Gastroesophageal sphincter (tissue), 4 donors: Measurements from ENCODE around the gene GJA5. TPM values are rescaled to one million over a fixed set of nuclear protein-coding genes. Genes with fewer than 3 reads are reported as not detected.

Experiments used
- ATAC-seq: fragments of 150-250 bp; one replicate; pipeline ENCODE4 v1.9.1; 2016; ENCODE audit warnings: mild to moderate bottlenecking, moderate library complexity
- H3K27ac ChIP-seq, 4 donors: fragments of 200-600 bp; sonication (generic) in 3 of 4; 1 replicate in 3 of 4; 2 replicates in 1 of 4; pipeline ENCODE4 v1.5.1; 2016 to 2019
- H3K27me3 ChIP-seq: fragments of 200-600 bp; sonication (generic); one replicate; pipeline ENCODE4 v1.5.1; 2019
- H3K36me3 ChIP-seq, 2 donors: fragments of 200-600 bp; sonication (generic); one replicate each; pipeline ENCODE4 v1.5.1; 2019; ENCODE audit warnings: control low read depth in 1 of 2
- H3K4me1 ChIP-seq, 3 donors: fragments of 200-600 bp; sonication (generic); 1 replicate in 2 of 3; 2 replicates in 1 of 3; pipeline ENCODE4 v1.5.1; 2016 to 2019; ENCODE audit warnings: control low read depth in 2 of 3
- H3K4me3 ChIP-seq, 2 donors: fragments of 200-600 bp; sonication (generic); one replicate each; pipeline ENCODE4 v1.5.1; 2019; ENCODE audit warnings: mild to moderate bottlenecking in 1 of 2, moderate library complexity in 1 of 2
- H3K9me3 ChIP-seq, 3 donors: fragments of 200-600 bp; sonication (generic); one replicate each; pipeline ENCODE4 v1.5.1; 2017 to 2019; ENCODE audit warnings: control low read depth in 2 of 3
- CTCF ChIP-seq, 4 experiments: fragments of 200-600 bp in 2 of 4; fragments of 450-650 bp in 2 of 4; sonication (generic) in 1 of 4; IDR thresholded peaks; one replicate each; pipeline ENCODE4 v1.5.1; 2017 to 2019; ENCODE audit warnings: antibody characterized with exemption in 4 of 4, mild to moderate bottlenecking in 2 of 4, moderate library complexity in 2 of 4
- EP300 ChIP-seq: sonication (generic); formaldehyde crosslinking; IDR thresholded peaks from one replicate; pipeline ENCODE4 v1.6.1; 2017; ENCODE audit warnings: antibody characterized with exemption, mild to moderate bottlenecking
- POLR2A ChIP-seq, 2 donors: fragments of 450-650 bp; IDR thresholded peaks; one replicate each; pipeline ENCODE4 v1.6.1; 2017; ENCODE audit warnings: antibody characterized with exemption in 2 of 2, mild to moderate bottlenecking in 2 of 2, moderate library complexity in 1 of 2
- POLR2AphosphoS5 ChIP-seq: sonication (generic); formaldehyde crosslinking; IDR thresholded peaks from one replicate; pipeline ENCODE4 v1.6.1; 2017; ENCODE audit warnings: antibody characterized with exemption
- whole genome bisulfite sequencing, 2 donors: methylation state at CpG; one replicate each; pipeline ENCODE4 v1.1.5; 2018; ENCODE audit warnings: low coverage in 1 of 2; 5-methylcytosine and 5-hydroxymethylcytosine counted together
- total RNA-seq, 4 donors: library from RNA; depleted of rRNA; stranded (reverse); fragments of >200 nt; gene quantifications; one replicate each; pipeline ENCODE4 v1.1.0, GENCODE V29; 2016

The GJA5 gene
- total RNA-seq, 4 donors from 2014 or later: 3.9 to 17.4 (median 7.9) TPM

GRCh38 chr1:147720557-147720956, 39.8 kb downstream of the GJA5 start:
- no peak overlapping the region for H3K4me3 ChIP-seq
- no peaks in the 10 kb centered on the region for H3K36me3 ChIP-seq
- no peaks in the 10 kb centered on the region for H3K4me1 ChIP-seq
- no peak overlapping the region for H3K27ac ChIP-seq
- no peak for ATAC-seq
- 83 to 89% methylated on average over 3 of the region's 4 CpGs for WGBS, 2 donors
- no peaks in the 10 kb centered on the region for H3K9me3 ChIP-seq
- peaks cover 37% of the 10 kb centered on the region for H3K27me3 ChIP-seq
- no peak for TF ChIP-seq POLR2AphosphoS5
- TF ChIP-seq CTCF (IDR thresholded peaks at IDR 0.05): no peak
- no peak for TF ChIP-seq POLR2A (IDR thresholded peaks at IDR 0.05)
- no peak for TF ChIP-seq EP300

- H3K27ac ChIP-seq: no peak overlapping the region
- no peaks in the 10 kb centered on the region for H3K9me3 ChIP-seq
- no peaks in the 10 kb centered on the region for H3K36me3 ChIP-seq
- H3K4me1 ChIP-seq: no peaks in the 10 kb centered on the region
- no peak for ATAC-seq
- H3K27me3 ChIP-seq: peaks cover 37% of the 10 kb centered on the region
- TF ChIP-seq CTCF (IDR thresholded peaks at IDR 0.05) (no peak), POLR2A (IDR thresholded peaks at IDR 0.05) (no peak), EP300 (no peak), POLR2AphosphoS5 (no peak)
- WGBS, 2 donors: 68 to 90% methylated on average over 4 to 5 of the region's 7 CpGs
- H3K4me3 ChIP-seq: no peak overlapping the region
Measured at GRCh38 chr1:147719711-147720225, 40.6 kb downstream of the GJA5 start.

- no peak overlapping the region for H3K4me3 ChIP-seq
- H3K36me3 ChIP-seq: no peaks in the 10 kb centered on the region
- ATAC-seq: no peak
- TF ChIP-seq POLR2A (IDR thresholded peaks at IDR 0.05) (no peak), CTCF (IDR thresholded peaks at IDR 0.05) (no peak), POLR2AphosphoS5 (no peak), EP300 (no peak)
- no peak overlapping the region for H3K27ac ChIP-seq
- H3K27me3 ChIP-seq: peaks cover 37% of the 10 kb centered on the region
- no peaks in the 10 kb centered on the region for H3K4me1 ChIP-seq
- WGBS, 2 donors: 17 to 69% methylated on average over 1 to 6 of the region's 7 CpGs
- no peaks in the 10 kb centered on the region for H3K9me3 ChIP-seq
Measured at GRCh38 chr1:147719029-147719698, 41.2 kb downstream of the GJA5 start.

- H3K9me3 ChIP-seq: no peaks in the 10 kb centered on the region
- no peak for ATAC-seq
- peaks cover 30% of the 10 kb centered on the region for H3K27me3 ChIP-seq
- no peaks in the 10 kb centered on the region for H3K4me1 ChIP-seq
- WGBS, 2 donors: 40 to 59% methylated on average over 2 to 4 of the region's 4 CpGs
- H3K4me3 ChIP-seq: no peak overlapping the region
- no peak overlapping the region for H3K27ac ChIP-seq
- H3K36me3 ChIP-seq: no peaks in the 10 kb centered on the region
- TF ChIP-seq POLR2A (IDR thresholded peaks at IDR 0.05) (no peak), CTCF (IDR thresholded peaks at IDR 0.05) (no peak), POLR2AphosphoS5 (no peak)
Measured at GRCh38 chr1:147717706-147718097, 42.7 kb downstream of the GJA5 start.

GRCh38 chr1:147717051-147717705, 43.2 kb downstream of the GJA5 start:
- TF ChIP-seq POLR2A (IDR thresholded peaks at IDR 0.05) (no peak), EP300 (no peak), POLR2AphosphoS5 (no peak), CTCF (IDR thresholded peaks at IDR 0.05) (no peak)
- WGBS, 2 donors: 70 to 83% methylated on average over 2 of the region's 6 CpGs
- H3K4me3 ChIP-seq: no peak overlapping the region
- H3K4me1 ChIP-seq: no peaks in the 10 kb centered on the region
- no peaks in the 10 kb centered on the region for H3K36me3 ChIP-seq
- H3K27ac ChIP-seq: no peak overlapping the region
- ATAC-seq: no peak
- H3K27me3 ChIP-seq: peaks cover 33% of the 10 kb centered on the region
- H3K9me3 ChIP-seq: no peaks in the 10 kb centered on the region
